NCI-H510A treated with DMSO at 0.1 percent for 48 hours (cell line): Measurements from ENCODE around the gene RRAS.

Source experiments
- DNase-seq: peaks from one replicate; lab custom pipeline; 2025; lab: John Stamatoyannopoulos, UW

RRAS gene

DNA sequence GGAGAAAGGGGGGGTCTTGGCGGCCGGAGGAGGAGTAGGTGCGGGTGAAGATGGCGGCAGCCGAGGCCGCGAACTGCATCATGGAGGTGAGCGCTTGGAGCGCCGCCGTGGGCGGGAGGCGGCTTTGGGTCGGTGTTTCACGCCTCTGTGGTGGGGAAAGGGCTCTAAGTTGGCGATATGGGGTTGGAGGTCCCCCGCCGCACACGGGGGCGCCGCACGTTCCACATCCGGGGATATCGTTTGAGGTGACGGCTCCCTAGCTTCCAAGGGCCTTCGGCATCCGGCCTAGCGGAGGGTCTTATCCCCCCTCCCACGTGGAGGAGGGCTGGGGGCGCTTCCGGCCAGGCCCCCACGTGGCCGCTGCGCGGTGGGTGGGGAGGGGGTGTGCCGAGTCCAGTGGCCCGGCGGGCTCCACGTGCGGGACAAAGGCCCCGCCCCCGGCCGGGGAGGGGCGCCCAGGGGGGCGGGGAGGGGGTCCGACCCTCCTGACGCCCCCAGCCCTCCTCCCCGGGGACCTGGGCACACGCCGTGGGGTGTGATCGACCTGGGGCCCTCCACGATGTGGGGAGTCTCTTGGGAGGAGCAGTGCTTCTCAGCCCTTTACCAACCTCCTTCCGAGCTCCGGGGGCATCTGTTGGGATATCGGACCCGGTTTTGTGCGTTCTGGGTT lies 37.4 kb upstream of the RRAS start, which contains the start of gene PRMT1:
TSS of gene PRMT1 (plus strand) at position 41 of the 670 bp plus-strand sequence. CDS start at position 51, 10 bp downstream.
- DNase-seq = no peak

DNA sequence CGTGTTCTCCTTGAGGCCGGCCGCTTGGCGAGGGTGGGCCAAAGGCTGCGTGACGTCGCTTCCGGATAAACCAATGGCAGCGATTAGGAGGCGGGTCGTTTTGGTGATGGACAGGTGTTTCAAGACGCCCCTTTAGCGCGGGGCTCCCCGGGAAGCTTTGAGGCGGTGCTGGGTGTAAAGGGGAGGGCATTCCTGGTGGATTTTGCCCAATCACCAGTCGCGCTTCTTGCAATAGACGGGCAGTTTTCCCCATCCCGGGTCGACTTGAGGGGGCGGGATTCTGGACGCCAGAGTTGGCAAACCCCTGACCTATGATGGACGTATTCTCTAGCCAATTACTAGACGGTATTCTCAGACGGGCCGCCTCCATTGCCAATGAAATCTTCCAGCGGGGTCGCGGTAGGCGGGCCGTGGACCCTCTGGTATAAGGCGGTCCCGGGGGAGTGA lies 36.9 kb upstream of the RRAS start:
- DNase-seq = peak; percentile 100

DNA sequence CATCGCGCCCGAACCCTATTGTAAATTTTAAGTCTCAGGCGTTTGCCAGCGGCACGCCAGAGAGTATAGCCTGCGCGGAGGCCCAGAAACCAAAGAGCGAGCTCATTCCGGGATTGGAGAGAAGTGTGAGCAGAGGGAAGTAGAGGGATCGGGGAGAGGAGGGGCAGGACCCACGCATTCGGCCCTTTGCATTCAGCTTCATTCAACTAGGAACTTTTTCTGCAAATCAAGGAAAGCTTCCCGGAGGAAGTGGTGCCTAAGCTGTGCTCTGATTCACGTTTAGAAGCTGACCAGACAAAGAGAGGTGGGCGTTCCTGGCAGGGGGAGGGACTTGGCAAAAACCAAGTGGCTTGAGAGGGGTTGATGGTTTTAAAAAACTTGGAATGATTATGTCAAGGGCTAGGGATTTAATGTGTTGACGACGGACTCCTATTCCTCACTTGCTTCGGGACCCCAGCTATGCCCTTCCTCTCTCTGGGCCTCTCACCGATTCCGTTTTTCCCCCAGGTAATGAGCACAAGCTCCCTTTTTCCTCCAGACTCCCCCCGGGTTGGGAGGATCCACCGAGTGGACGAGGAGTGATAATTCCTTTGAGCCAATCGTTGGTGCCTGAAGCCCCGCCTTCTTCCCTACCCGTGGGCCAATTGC lies 36.3 kb upstream of the RRAS start:
- DNase-seq = peak; percentile 99

DNA sequence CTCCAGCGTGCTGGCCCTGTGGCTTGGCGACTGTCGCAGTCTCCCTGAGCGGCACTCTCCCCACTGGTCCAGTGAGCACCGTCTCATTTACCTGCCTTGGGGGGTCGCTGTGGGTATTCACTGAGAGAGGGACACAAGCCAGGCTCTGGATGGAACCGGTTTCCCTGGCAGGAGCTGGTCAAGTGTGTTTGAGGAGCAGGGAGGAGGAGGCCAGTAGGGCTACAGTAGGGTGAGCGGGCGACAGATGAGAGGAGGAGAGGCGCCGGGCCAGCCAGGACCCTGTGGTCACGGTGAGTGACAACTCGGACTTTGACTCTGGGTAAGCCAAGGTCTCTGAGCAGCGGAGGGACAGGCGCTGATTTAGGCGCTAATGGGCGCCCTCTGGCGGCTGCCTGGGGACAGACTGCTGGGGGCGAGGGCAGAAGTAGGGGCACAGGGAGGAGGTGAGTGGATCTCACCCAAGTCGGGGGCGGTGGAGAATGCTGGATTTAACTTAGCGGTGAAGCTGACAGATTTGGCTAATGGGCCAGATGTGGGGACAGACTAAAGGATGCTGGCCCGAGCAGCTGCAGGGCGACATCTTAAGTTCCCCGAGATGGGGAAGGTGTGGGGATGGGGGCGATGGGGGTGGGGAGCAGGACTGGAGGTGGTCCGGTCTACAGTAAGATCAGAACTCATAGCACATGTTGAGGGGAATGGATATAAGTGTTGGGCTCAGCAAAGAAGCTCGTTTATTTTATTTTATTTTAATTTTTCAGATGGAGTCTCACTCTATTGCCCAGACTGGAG lies 32.4 kb upstream of the RRAS start:
- peak; percentile 94 for DNase-seq

DNA sequence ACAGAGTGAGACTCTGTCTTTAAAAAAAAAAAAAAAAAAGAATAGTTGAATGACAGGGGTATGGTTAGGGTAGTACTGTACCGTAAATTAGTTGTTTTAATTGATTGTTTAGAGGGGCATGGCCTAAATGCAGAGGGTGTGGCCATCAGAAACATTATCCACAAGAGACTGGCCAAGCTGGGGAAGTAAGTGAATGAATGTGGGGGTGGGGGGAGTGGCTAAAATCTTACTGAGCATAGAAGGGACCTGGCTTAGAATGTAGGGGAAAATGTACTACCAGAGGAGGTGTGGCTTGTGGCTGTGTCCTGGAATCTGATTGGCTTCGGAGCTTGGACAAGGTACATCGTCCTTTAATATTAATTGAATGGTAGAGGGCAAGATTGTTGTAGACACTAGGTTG lies 29.6 kb upstream of the RRAS start:
- no peak for DNase-seq

DNA sequence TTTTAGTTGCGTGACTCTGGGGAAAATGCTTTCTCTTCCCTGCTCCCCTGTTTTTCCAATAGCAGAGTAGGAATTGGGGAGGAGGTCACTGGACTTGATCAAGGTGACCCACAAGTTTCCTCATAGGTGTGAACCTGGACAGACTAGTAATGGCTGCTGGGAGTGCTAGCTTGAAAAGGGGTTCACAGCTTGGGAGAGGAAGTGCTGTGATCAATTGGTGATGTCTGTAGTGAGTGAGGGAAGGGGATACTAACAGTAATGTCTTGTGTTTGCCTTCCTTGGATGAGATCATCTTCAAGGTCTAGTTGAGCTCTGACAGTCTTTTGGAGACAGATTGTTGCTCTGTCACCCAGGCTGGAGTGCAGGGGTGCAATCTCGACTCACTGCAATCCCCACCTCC lies 27.5 kb upstream of the RRAS start:
- DNase-seq = no peak

DNA sequence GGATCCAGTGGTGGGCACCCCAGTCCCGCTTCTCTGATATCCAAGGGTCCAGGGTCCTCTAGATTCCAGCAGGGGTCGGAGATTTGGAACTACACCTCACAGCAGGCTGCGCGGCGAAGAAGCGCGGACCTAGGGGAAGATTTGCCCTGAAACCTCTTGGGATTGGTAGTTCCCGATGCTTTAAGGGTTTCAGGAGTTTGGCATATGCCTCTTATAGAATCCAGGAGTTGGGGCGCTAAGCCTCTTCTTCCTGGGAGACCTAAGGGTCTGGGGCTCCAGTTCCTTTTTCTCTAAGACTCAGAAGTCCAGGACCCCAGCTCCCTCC lies 26.1 kb upstream of the RRAS start:
- no peak for DNase-seq

DNA sequence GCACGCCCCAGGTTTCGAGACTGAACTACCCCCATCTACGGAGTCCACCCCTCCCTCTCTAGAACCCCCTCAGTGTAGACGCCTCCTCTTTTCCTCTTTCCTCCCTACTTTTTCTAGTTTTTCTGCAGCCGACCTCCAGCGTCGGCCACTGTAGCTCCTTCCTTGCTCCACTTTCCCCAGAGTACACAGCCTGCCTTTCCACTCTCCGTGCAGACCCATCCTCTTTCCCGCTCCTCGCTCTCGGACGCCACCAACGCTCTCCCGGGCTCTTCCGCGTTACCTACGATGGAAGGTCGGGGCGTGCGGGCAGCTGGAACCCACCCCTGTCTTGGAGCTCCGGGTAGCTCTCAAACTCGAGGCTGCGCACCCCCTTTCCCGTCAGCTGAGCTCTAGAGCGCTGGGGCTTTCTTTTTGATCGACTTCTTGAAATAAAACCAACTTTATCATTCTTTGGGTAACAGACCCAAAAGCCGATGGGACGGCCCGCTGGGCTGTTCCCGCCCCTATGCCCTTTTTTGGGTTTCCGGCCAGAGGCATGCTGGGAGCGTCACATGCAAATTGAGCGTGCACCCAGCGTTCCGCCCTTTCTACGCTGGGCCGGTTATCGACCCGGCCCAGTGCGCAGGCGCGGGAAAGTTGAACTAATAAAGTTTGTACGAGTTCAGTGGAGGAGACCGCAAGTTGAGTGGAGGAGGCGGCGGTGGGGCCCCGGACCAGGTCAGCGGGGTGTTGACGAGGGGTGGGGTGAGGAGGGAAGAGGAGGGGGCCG lies 25.6 kb upstream of the RRAS start, which contains the start of the genes BCL2L12 and IRF3:
TSS of gene BCL2L12 (plus strand) at position 583 of the 769 bp plus-strand sequence. CDS start 760 bp downstream, outside the sequence.
TSS of gene IRF3 (minus strand) at position 507 of the 769 bp plus-strand sequence. CDS start 1,019 bp downstream, outside the sequence.
- peak; percentile 98 for DNase-seq

DNA sequence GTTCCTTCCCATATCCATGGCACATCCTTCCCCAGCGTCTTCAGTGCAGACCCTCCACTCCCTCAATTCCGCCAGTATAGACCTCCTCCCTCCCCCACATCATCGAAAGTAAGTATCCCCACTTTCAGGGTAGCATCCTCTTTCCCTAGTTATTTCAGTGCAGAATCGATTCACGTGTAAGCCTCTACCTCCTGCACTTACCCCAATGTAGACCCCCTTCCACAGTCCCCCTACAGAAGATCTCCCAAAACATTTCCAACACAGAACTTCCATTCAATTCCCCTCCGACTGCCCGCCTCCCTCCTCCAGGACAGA lies 25.1 kb upstream of the RRAS start:
- no peak for DNase-seq

DNA sequence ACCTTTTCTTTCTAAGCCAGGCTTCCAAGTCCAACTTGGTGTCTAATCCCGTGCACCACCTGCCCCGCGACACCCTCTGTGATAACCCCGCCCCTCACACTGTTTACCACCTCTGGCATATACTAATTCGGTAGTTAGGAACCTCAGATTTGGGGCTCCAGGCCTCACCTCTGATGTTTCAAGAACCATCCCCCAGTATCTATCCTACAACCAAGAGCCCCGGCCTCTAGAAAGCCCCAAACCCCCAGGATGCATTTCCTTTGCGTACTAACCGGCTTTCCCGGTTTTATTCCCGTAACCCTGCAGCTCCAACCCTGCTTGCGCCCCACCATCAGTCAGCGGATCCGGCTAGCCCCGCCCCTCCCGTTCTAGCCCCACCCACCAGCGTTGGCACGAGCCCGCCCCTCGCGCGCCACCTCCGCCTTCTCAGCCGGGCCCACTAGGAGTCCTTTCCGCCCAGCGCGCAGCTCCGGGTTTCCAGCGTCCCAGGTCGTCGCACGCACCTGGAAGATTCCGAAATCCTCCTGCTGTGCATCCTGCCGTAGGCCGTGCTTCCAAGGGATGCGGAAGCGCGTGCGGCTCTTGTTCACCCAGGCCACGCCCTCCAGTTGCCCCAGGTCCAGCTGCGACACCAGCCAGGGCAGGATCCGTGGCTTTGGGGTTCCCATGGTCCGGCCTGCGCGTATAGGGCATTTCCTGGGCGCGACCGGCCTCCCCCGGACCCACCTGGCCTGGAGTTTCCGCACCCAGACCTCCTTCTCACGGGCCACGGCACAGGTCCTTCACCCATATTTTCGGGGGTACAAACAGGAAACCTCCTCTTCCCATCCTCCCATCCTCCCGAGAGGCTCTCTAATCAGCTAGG lies 24.5 kb upstream of the RRAS start:
- peak; percentile 94 for DNase-seq

DNA sequence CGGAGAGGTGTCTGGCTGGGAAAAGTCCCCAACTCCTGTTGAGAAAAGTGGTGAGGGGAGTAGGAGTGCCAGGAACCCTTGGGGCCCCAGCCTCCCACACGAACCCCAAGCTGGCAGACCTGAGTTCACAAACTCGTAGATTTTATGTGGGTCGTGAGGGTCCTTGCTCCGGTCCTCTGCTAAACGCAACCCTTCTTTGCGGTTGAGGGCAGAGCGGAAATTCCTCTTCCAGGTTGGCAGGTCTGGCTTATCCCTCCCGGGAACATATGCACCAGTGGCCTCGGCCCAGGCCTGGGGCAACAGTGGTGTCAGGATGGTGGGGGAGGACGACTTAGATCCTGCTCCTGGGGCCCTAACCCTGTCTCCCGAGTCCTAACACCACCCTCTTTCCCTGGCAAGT lies 23.3 kb upstream of the RRAS start:
- DNase-seq = no peak

DNA sequence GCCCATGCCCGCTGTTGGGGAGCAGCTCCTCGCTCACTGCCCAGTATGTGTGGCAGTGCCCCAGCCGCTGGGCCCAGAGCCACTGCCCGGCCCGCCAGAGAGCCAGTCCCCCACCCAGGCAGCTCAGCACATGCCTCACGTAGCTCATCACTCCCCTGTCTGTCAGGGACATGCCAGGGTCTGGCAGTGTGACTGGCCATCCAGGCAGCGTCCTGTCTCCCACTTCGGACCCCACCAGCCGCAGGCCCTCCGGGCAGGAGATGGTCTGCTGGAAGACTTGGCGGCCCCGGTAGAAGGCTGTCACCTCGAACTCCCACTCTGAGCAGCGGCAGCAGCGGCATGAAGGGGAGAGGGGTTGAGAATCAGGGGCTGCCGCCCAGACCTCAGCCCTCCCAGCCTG lies 22.1 kb upstream of the RRAS start:
- DNase-seq = no peak

DNA sequence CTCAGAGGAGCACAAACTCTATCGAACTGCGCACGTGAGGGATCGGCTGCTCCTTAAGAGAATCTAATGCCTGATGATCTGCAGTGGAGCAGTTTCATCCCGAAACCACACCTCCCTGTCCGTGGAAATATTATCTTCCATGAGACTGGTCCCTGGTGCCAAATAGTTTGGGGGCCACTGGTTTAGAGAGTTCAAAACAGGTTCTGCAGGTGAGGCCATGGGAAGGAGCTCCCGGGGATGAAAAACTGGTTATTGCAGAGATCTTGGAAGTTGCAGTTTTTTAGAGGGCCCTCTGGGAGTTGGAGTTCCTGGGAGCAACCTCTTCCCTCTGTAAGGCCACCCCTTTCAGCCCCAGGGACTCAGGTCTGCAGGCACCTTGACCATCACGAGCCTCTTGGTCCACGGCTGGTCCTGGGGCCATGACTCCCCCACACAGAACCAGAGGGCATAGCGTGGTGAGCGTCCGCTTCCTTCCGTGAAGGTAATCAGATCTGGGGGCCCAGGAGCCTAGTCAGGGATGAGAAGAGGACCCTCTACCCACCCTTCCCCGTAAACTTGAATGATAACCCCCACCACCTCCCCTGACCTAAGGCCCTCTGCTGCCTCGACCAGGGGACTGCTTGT lies 20.5 kb upstream of the RRAS start:
- no peak for DNase-seq

DNA sequence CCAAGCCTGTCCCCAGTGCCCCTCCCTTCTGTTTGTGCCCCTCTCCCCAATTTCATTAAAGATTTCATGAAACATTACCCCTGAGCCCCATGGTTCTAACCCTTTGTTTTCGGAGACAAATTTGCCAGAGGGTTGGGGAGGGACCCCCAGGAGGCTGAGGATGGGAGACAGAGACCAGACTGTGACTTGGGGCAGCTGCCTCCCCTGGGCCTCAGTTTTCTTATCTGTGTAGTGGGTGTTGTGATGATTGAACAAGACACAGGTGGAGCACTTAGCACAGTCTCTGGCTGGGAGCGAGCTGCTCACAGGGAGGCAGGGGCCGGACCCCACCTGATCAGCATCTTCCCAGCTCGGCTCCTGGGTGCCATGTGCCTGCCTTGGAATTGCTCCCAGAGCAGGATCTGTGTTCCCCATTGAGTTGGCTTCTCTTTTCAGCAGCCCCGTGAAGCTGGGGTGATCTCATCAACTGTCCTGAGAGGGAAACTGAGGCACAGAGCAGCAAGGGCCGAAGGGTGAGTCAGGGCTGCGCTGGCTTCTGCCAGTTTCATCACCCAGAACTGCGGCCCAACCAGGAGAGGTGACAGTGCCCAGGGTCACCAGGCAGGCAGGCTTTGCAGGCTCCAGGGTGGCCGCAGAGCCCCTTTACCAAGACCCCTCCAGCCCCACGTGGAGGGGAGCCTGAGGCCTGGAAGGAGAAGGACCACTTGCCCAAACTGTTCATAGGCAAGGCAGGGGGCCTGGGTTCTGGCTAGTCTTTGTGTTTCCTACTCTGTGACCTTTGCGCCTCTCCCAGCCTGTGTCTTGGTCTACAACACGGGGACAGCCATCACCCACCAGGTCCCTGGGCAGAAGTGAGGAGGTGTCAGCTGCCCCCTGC lies 18.9 kb upstream of the RRAS start:
- no peak for DNase-seq

DNA sequence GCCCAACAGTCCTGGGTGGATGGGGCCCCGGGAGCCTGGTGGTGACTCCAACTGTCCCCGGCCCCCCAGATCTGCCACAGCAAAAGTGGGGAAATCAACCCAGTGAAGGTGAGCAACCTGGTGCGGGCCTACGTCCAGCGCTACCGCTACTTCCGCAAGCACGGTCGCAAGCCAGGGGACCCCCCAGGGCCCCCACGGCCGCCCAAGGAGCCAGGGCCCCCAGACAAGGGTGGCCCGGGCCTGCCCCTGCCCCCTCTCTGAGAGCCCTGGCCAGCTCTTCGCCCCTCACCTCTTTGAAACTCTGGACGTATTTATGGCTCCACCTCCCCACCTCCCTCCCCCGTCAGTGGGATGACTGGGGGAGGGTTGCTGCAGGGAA lies 18.2 kb upstream of the RRAS start:
- DNase-seq = no peak

DNA sequence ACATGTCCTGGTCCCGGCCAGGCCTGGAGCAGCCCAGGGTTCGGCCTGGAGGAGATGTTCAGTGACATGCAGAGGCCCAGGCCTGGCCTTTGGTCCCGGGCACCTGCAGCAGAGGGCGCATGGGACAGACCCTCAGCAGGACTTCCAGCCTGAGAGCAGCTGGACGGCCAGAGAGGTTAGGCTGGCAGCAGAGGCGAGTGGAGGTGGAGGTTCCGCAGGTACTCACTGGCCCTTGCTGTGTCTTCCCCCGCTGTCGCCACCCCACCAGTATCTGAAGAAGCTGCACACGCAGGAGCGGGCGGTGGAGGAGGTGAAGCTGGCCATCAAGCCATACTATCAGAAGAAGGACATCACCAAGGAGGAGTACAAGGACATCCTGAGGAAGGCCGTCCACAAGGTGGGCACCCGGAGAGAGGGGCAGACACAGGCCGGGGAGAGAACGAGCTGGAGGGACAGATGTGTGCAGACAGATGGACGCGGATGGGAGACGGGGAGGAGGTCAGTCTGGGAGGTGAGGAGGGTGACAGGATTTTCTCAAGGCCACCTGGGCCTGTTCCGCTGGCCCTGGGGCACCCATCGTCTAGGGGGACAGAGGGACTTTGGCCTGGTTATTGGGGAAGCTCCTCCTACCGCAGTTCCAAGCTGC lies 17.7 kb upstream of the RRAS start:
- DNase-seq = no peak

DNA sequence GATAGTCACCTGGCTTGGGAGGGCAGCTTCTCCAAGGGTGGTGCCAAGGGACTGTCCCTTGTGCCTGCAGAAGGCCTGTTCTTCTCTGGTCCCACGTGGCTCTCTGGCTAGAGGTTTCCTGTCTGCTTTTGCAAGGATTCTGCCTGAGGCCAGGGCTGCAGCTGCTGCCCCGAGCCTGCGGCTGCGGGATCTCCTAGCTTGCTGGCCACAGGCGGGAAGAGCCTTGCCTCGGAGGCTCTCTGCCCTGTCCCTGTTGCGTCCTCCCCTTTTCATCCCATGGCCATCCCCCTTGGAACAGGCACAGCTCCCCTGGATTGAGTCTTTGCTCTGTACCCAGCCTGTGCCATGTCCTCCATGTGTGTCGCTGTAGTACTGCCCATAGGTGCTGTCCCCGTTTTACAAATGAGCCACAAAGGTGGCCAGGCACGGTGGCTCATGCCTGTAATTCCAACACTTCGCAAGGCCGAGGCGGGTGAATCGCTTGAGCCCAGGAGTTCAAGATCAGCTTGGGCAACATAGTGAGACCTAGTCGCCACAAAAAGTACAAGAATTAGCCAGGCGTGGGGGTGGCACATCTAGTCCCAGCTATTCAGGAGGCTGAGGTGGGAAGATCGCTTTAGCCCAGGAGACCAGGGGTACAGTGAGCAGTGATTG lies 16.6 kb upstream of the RRAS start:
- no peak for DNase-seq

DNA sequence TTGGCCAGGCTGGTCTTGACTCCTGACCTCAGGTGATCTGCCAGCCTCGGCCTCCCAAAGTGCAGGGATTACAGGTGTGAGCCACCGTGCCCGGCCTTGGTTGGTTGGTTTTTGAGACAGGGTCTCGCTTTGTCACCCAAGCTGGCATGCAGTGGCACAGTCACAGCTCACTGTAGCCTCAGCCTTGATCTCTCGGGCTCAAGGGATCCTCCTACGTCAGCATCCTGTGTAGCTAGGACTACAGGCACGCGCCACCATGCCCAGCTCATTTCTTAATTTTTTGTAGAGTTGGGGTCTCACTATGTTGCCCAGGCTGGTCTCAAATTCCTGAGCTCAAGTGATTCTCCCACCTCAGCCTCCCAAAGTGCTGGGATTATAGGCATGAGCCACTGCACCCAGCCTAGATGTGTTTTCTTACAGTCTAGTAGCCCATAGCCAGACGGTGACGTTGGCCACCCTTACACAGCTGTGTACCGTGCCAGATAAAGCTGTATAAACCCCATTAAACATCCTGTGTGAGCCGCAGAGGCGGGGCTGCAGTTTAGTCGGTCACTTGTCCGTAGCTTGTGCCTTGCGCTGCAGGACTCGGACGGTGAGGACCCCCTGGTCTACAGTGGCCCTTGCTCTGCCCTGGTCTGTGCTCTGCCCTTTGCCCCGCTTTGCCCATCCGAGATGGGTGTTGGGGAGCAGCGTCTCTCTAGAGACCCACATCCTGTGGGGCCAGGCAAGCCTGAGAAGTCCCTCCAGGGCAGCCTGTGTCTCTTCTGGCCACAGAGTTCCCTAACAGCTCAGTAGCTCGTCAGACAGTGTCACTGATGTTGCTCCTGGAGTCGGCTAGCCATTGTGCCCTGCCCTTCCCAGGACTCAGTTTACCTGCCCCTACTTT lies 15.9 kb upstream of the RRAS start:
- DNase-seq = no peak
